Measurements from ENCODE around the gene MPV17L.

MPV17L gene

DNA sequence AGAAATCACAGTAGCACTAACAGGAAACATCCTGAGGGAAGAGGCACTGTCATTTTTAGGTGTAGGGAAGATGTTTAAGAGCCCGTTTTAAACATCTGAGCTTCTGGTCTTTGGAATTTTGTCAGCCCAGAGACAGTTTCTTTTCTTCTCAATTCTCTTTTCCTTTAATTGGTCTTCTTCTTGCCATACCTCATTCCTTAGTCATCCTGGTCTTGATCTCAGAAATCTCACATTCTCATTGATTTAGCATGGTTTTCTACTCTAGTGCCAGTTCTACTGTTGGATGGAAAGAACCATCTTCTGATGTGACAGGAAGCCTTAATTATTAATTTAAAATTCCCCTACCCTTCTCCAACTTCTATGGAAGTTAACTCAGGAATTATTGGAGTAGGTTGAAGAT is 64.2 kb downstream of the MPV17L start:
- Histone ChIP-seq H3K9me3 (ENCODE audit: control insufficient read depth, low read length) (no peaks in the 10 kb centered on the region), H3K27me3 (ENCODE audit: control insufficient read depth, insufficient read depth, low read length) (no peaks in the 10 kb centered on the region), H3K9ac (ENCODE audit: low read length) (no peak overlapping the region), H3K4me1 (ENCODE audit: control insufficient read depth, insufficient read depth, low read length) (peaks cover 10% of the 10 kb centered on the region), H3K4me3 (ENCODE audit: low read length) (no peak overlapping the region), H3K36me3 (ENCODE audit: control insufficient read depth, insufficient read depth, low read length) (no peaks in the 10 kb centered on the region)

DNA sequence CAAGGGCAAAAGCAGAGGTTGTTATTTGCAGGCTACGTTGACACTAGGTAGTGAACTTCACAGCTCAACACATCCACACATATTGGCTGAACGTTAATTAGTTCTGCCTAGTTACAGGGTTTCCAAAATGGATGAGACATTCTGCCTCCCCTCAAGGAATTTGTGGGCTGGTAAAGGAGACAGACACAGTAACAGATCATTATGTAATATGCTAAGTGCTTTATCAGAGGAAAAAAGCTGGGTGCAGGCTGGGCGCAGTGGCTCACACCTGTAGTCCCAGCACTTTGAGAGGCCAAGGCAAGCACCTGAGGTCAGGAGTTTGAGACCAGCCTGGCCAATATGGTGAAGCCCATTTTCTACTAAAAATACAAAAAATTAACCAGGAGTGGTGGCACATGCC is 65.0 kb downstream of the MPV17L start:
- Histone ChIP-seq H3K4me3 (ENCODE audit: low read length) (no peak overlapping the region), H3K27me3 (ENCODE audit: control insufficient read depth, insufficient read depth, low read length) (no peaks in the 10 kb centered on the region), H3K9ac (ENCODE audit: low read length) (no peak overlapping the region), H3K9me3 (ENCODE audit: control insufficient read depth, low read length) (no peaks in the 10 kb centered on the region), H3K4me1 (ENCODE audit: control insufficient read depth, insufficient read depth, low read length) (peaks cover 10% of the 10 kb centered on the region), H3K36me3 (ENCODE audit: control insufficient read depth, insufficient read depth, low read length) (no peaks in the 10 kb centered on the region)

DNA sequence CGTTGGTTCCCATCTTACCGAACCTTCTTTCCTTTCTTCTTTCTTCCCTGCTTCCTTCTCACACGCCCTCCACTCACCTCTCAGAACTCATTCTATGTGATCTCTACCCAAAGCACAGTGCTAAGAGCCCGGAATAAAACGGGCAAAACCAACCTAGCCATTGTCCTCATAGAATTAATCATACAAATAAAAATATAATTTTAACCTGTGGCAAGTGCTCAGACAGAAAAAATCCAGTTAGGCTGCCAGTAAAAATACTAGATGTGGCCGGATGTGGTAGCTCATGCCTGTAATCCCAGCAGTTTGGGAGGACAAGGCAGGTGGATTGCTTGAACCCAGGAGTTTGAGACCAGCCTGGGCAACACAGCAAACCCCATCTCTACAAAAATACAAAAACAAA is 65.8 kb downstream of the MPV17L start:
- no peak overlapping the region for H3K9ac ChIP-seq (ENCODE audit: low read length)
- H3K4me1 ChIP-seq (ENCODE audit: control insufficient read depth, insufficient read depth, low read length) = peaks cover 10% of the 10 kb centered on the region

More for the DNA sequence above, 65.8 kb downstream of the MPV17L start:
- no peak overlapping the region for H3K4me3 ChIP-seq (ENCODE audit: low read length)
- H3K27me3 ChIP-seq (ENCODE audit: control insufficient read depth, insufficient read depth, low read length) = no peaks in the 10 kb centered on the region
- H3K9me3 ChIP-seq (ENCODE audit: control insufficient read depth, low read length) = no peaks in the 10 kb centered on the region
- no peaks in the 10 kb centered on the region for H3K36me3 ChIP-seq (ENCODE audit: control insufficient read depth, insufficient read depth, low read length)

All from mucosa of stomach (tissue), 1 donor.